GM23338 (cell line): ENCODE measurements around the gene SPAG16. TPM values are rescaled to one million over a fixed set of nuclear protein-coding genes. Genes with fewer than 3 reads are reported as not detected.
A peak's percentile ranks its signal among the peaks of the same experiment; 100 is the strongest.

Experiments
- ATAC-seq: fragments of 200-7000 bp; cut with Tn5 transposase; 3 replicates; pipeline ENCODE4 v1.9.1; 2020
- DNase-seq: peaks from one replicate; pipeline ENCODE4 v3.0.0-alpha.2; 2015; ENCODE audit warnings: low spot score
- H2AFZ ChIP-seq: fragments of 200-600 bp; sonication (generic); 2 replicates; pipeline ENCODE4 v1.8.0; 2016; ENCODE audit warnings: antibody characterized with exemption, mild to moderate bottlenecking, moderate library complexity
- H3F3A ChIP-seq: fragments of 200-600 bp; sonication (generic); replicated peaks from 2 replicates; pipeline ENCODE4 v1.8.0; 2017; ENCODE audit warnings: antibody characterized with exemption, mixed run types, low read depth
- H3K27ac ChIP-seq: fragments of 200-600 bp; sonication (generic); 2 replicates; pipeline ENCODE4 v1.6.1; 2016; ENCODE audit warnings: low read depth
- H3K27me3 ChIP-seq: fragments of 200-600 bp; sonication (generic); 2 replicates; pipeline ENCODE4 v1.8.0; 2016; ENCODE audit warnings: mild to moderate bottlenecking, mixed run types, moderate library complexity; ENCODE audit not compliant: insufficient read depth
- H3K36me3 ChIP-seq: fragments of 200-600 bp; sonication (generic); 2 replicates; pipeline ENCODE4 v1.8.0; 2016; ENCODE audit warnings: mild to moderate bottlenecking; ENCODE audit not compliant: insufficient read depth
- H3K4me1 ChIP-seq: fragments of 200-600 bp; sonication (generic); 2 replicates; pipeline ENCODE4 v1.8.0; 2016; ENCODE audit warnings: mild to moderate bottlenecking, moderate library complexity; ENCODE audit not compliant: insufficient read depth
- H3K4me2 ChIP-seq: fragments of 200-600 bp; sonication (generic); 2 replicates; pipeline ENCODE4 v1.7.1; 2017; ENCODE audit warnings: mixed run types
- H3K4me3 ChIP-seq: fragments of 200-600 bp; sonication (generic); 2 replicates; pipeline ENCODE4 v1.6.1; 2016; ENCODE audit warnings: mixed run types
- H3K79me2 ChIP-seq: fragments of 200-600 bp; sonication (generic); replicated peaks from 2 replicates; pipeline ENCODE4 v1.8.0; 2017; ENCODE audit warnings: mild to moderate bottlenecking; ENCODE audit not compliant: insufficient read depth
- H3K9me2 ChIP-seq: fragments of 200-600 bp; sonication (generic); 2 replicates; pipeline ENCODE4 v1.8.0; 2017; ENCODE audit not compliant: insufficient read depth
- H4K20me1 ChIP-seq: fragments of 200-600 bp; sonication (generic); replicated peaks from 2 replicates; pipeline ENCODE4 v1.8.0; 2017; ENCODE audit warnings: mild to moderate bottlenecking; ENCODE audit not compliant: insufficient read depth
- H3K27ac Mint-ChIP-seq: 2 replicates; pipeline ENCODE4 v1.8.0; 2020; ENCODE audit warnings: inconsistent platforms, mild to moderate bottlenecking, moderate library complexity, mixed read lengths
- H3K27me3 Mint-ChIP-seq: 3 replicates; pipeline ENCODE4 v1.8.0; 2022; ENCODE audit warnings: low read depth, mild to moderate bottlenecking, moderate library complexity, mixed read lengths, inconsistent platforms; ENCODE audit not compliant: insufficient read depth, poor library complexity
- H3K36me3 Mint-ChIP-seq: 3 replicates; pipeline ENCODE4 v1.8.0; 2021; ENCODE audit warnings: low read depth, mild to moderate bottlenecking, inconsistent platforms, moderate library complexity, mixed read lengths
- H3K4me1 Mint-ChIP-seq: 3 replicates; pipeline ENCODE4 v1.8.0; 2020; ENCODE audit warnings: mild to moderate bottlenecking, inconsistent platforms, mixed read lengths
- H3K4me3 Mint-ChIP-seq: 3 replicates; pipeline ENCODE4 v1.8.0; 2021; ENCODE audit warnings: moderate library complexity, mild to moderate bottlenecking, inconsistent platforms, mixed read lengths
- H3K9me3 Mint-ChIP-seq: 3 replicates; pipeline ENCODE4 v1.8.0; 2020; ENCODE audit warnings: moderate library complexity, mild to moderate bottlenecking, inconsistent platforms, mixed read lengths
- CREB1 ChIP-seq: fragments of 250-450 bp; sonication (Bioruptor Pico); IDR thresholded peaks from 2 replicates; pipeline ENCODE4 v1.5.0; 2020; ENCODE audit warnings: low read depth, mild to moderate bottlenecking, moderate library complexity
- CTCF ChIP-seq, 2 experiments: fragments of 200-600 bp in 1 of 2; sonication (generic) in 1 of 2; conservative IDR thresholded peaks; 2 replicates each; pipeline versions ENCODE4 v1.5.1 to v1.6.1; 2016 to 2017; ENCODE audit warnings: antibody characterized with exemption in 2 of 2, low read depth in 2 of 2, mild to moderate bottlenecking in 2 of 2, moderate library complexity in 1 of 2
- EZH2phosphoT487 ChIP-seq: fragments of 200-600 bp; sonication (generic); IDR thresholded peaks from one replicate; pipeline ENCODE4 v1.8.1; 2018; ENCODE audit warnings: antibody characterized with exemption; ENCODE audit not compliant: unreplicated experiment
- JUNB ChIP-seq: IDR thresholded peaks from one replicate; pipeline ENCODE4 v1.6.1; 2016; ENCODE audit warnings: antibody characterized with exemption; ENCODE audit not compliant: unreplicated experiment
- NANOG ChIP-seq: IDR thresholded peaks from 2 replicates; pipeline ENCODE4 v1.6.1; 2016; ENCODE audit warnings: antibody characterized with exemption, borderline replicate concordance
- POLR2AphosphoS5 ChIP-seq: IDR thresholded peaks from 2 replicates; pipeline ENCODE4 v1.6.1; 2016; ENCODE audit warnings: antibody characterized with exemption, low read depth
- STAT1 ChIP-seq: IDR thresholded peaks from one replicate; pipeline ENCODE4 v1.6.1; 2016; ENCODE audit warnings: antibody characterized with exemption; ENCODE audit not compliant: unreplicated experiment
- ZNF114 ChIP-seq: fragments of 250-450 bp; sonication (Bioruptor Pico); IDR thresholded peaks from 2 replicates; pipeline ENCODE4 v1.5.0; 2020; ENCODE audit warnings: mild to moderate bottlenecking, moderate library complexity
- ZNF331 ChIP-seq: fragments of 250-450 bp; sonication (Bioruptor Pico); IDR thresholded peaks from 2 replicates; pipeline ENCODE4 v1.5.0; 2020; ENCODE audit warnings: low read depth, mild to moderate bottlenecking, moderate library complexity
- polyA plus RNA-seq: library from polyadenylated mRNA; unstranded; fragments of >200 nt; fragmentation: Nextera tagmentation; extraction: Ambion mirVana; gene quantifications from 2 replicates; pipeline ENCODE4 v1.2.1, GENCODE V29; 2016
- total RNA-seq: library from RNA; depleted of rRNA; stranded (reverse); fragments of >200 nt; shearing (Covaris generic); gene quantifications from 2 replicates; pipeline ENCODE4 v1.2.3, GENCODE V29; 2014
- TF ChIP-seq, protein P1 (sequence below): IDR thresholded peaks from 2 replicates; pipeline ENCODE4 v1.6.1; 2016; ENCODE audit warnings: antibody characterized with exemption
- TF ChIP-seq, protein P2 (sequence below): IDR thresholded peaks from one replicate; pipeline ENCODE4 v1.6.1; 2018; ENCODE audit warnings: antibody characterized with exemption; ENCODE audit not compliant: unreplicated experiment

Gene SPAG16
- total and polyA plus RNA-seq, 2 experiments from 2014 or later: 19.7 to 47.8 TPM

- peaks cover 38% of the 10 kb centered on the region for H3K9me3 Mint-ChIP-seq
- no peak for DNase-seq
Observed at GRCh38 chr2:213923543-213923942, 639.3 kb downstream of the SPAG16 start.

DNA sequence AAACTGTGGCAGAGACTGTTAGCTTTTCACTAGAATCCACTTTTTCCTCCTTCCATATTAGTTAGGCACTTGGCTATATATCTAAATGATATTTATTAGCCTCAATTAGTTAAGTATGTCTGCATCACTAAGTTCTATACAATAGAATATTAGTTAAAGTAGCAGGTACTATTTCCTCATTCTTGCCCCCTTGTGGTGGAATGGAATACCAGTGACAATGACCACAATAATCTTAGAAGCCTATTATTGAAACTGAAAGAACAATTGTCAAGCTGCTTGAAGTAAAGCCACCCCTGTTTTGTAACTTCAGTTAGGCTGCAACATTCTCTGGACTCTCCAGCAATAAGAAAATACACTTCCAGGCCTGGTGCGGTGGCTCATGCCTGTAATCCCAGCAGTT lies 650.3 kb downstream of the SPAG16 start:
- DNase-seq (peak; percentile 60), ATAC-seq (no peak)
- Histone ChIP-seq H3K27ac (no peak overlapping the region), H3K4me3 (no peak overlapping the region), H2AFZ (no peak overlapping the region), H3K4me1 (no peaks in the 10 kb centered on the region), H3K36me3 (no peaks in the 10 kb centered on the region), H3K79me2 (no peaks in the 10 kb centered on the region), H4K20me1 (no peaks in the 10 kb centered on the region), H3K4me2 (no peak overlapping the region), H3K9me2 (no peaks in the 10 kb centered on the region; the same call in 1 of the 2 replicates), H3K27me3 (no peaks in the 10 kb centered on the region), H3F3A (no peaks in the 10 kb centered on the region)
- Mint-ChIP-seq H3K27ac (no peak overlapping the region), H3K9me3 (0 out of 3 replicates have a peak, but pooled peaks cover 4% of the 10 kb centered on the region), H3K27me3 (no peaks in the 10 kb centered on the region), H3K36me3 (no peaks in the 10 kb centered on the region), H3K4me1 (0 out of 3 replicates have a peak, but pooled peaks cover 2% of the 10 kb centered on the region), H3K4me3 (no peak overlapping the region)
- TF ChIP-seq ZNF331 (CRISPR knock-in tag): no peak
- peak; percentile 48 to 76 for TF ChIP-seq CTCF (conservative IDR thresholded peaks at IDR 0.05; ENCODE audit: low read depth in 2 of 2)

More at GRCh38 chr2:213923543-213923942, 639.3 kb downstream of the SPAG16 start:
- Histone ChIP-seq H3K27me3 (no peaks in the 10 kb centered on the region), H2AFZ (no peak overlapping the region), H3K36me3 (0 out of 2 replicates have a peak, but pooled peaks cover 4% of the 10 kb centered on the region), H3K9me2 (0 out of 2 replicates have a peak, but pooled peaks cover 4% of the 10 kb centered on the region), H3K4me2 (no peak overlapping the region), H3K4me1 (no peaks in the 10 kb centered on the region), H3K4me3 (no peak overlapping the region), H4K20me1 (no peaks in the 10 kb centered on the region), H3F3A (no peaks in the 10 kb centered on the region), H3K27ac (no peak overlapping the region), H3K79me2 (no peaks in the 10 kb centered on the region)
- Mint-ChIP-seq H3K27me3 (peaks cover 4% of the 10 kb centered on the region), H3K27ac (no peak overlapping the region), H3K36me3 (peaks cover 23% of the 10 kb centered on the region), H3K4me1 (no peaks in the 10 kb centered on the region; the same call in 2 of the 3 replicates), H3K4me3 (no peak overlapping the region)
- no peak for TF ChIP-seq NANOG
- no peak for TF ChIP-seq ZNF331 (CRISPR knock-in tag)
- no peak for TF ChIP-seq JUNB
- ATAC-seq: no peak

DNA sequence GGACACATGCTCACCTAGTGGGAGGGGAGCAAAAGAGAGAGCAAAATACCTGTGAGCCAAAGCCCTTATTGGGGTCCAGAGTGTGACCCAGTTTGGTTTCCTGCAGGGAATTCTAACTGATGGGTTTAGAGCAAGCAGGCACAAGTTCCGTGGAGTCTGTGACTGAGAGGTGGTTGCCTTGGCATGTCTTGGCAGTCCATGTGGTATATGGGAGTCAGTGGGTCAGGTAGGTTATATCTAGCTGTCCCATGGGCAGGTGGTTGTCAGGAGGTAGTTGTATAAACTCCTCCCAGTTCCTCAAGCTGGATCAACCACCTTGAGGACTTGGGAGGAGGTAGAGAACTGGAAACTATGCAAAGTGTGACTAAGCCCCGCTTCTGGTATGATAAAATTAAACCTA lies 673.8 kb downstream of the SPAG16 start:
- H3K79me2 ChIP-seq: no peaks in the 10 kb centered on the region
- no peaks in the 10 kb centered on the region for H3K27me3 ChIP-seq
- no peaks in the 10 kb centered on the region for H3K4me1 Mint-ChIP-seq
- TF ChIP-seq, protein P1, sequence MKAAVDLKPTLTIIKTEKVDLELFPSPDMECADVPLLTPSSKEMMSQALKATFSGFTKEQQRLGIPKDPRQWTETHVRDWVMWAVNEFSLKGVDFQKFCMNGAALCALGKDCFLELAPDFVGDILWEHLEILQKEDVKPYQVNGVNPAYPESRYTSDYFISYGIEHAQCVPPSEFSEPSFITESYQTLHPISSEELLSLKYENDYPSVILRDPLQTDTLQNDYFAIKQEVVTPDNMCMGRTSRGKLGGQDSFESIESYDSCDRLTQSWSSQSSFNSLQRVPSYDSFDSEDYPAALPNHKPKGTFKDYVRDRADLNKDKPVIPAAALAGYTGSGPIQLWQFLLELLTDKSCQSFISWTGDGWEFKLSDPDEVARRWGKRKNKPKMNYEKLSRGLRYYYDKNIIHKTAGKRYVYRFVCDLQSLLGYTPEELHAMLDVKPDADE: no peak
- TF ChIP-seq NANOG (no peak), EZH2phosphoT487 (no peak), ZNF114 (CRISPR knock-in tag) (no peak), POLR2AphosphoS5 (no peak), STAT1 (no peak), CREB1 (CRISPR knock-in tag) (no peak)
- TF ChIP-seq, protein P2, sequence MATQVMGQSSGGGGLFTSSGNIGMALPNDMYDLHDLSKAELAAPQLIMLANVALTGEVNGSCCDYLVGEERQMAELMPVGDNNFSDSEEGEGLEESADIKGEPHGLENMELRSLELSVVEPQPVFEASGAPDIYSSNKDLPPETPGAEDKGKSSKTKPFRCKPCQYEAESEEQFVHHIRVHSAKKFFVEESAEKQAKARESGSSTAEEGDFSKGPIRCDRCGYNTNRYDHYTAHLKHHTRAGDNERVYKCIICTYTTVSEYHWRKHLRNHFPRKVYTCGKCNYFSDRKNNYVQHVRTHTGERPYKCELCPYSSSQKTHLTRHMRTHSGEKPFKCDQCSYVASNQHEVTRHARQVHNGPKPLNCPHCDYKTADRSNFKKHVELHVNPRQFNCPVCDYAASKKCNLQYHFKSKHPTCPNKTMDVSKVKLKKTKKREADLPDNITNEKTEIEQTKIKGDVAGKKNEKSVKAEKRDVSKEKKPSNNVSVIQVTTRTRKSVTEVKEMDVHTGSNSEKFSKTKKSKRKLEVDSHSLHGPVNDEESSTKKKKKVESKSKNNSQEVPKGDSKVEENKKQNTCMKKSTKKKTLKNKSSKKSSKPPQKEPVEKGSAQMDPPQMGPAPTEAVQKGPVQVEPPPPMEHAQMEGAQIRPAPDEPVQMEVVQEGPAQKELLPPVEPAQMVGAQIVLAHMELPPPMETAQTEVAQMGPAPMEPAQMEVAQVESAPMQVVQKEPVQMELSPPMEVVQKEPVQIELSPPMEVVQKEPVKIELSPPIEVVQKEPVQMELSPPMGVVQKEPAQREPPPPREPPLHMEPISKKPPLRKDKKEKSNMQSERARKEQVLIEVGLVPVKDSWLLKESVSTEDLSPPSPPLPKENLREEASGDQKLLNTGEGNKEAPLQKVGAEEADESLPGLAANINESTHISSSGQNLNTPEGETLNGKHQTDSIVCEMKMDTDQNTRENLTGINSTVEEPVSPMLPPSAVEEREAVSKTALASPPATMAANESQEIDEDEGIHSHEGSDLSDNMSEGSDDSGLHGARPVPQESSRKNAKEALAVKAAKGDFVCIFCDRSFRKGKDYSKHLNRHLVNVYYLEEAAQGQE: no peak
- H3K9me2 ChIP-seq: no peaks in the 10 kb centered on the region
- no peak overlapping the region for H3K4me3 ChIP-seq
- no peak overlapping the region for H3K4me2 ChIP-seq
- H2AFZ ChIP-seq: no peak overlapping the region
- no peaks in the 10 kb centered on the region for H3F3A ChIP-seq
- H4K20me1 ChIP-seq: no peaks in the 10 kb centered on the region
- H3K27ac ChIP-seq: no peak overlapping the region
- ATAC-seq (no peak), DNase-seq (no peak)
- no peak overlapping the region for H3K4me3 Mint-ChIP-seq
- H3K9me3 Mint-ChIP-seq: no peaks in the 10 kb centered on the region
- peak overlapping the region; percentile 78; the same call in 1 of the 2 replicates for H3K27ac Mint-ChIP-seq
- no peaks in the 10 kb centered on the region for H3K36me3 ChIP-seq
- no peaks in the 10 kb centered on the region for H3K4me1 ChIP-seq
- no peaks in the 10 kb centered on the region for H3K36me3 Mint-ChIP-seq
- H3K27me3 Mint-ChIP-seq: no peaks in the 10 kb centered on the region
